ENCODE data around the gene USP2.
"Not testable (repeated sequence)": the region's sequence is repeated elsewhere in the genome, so short reads cannot be mapped to it uniquely, and the experiment has no call there.

USP2 gene

GRCh38 chr11:119414321-119414720, 32.8 kb upstream of the USP2 start:
- DNase-seq (ENCODE audit: extremely low read depth in 1 of 2, low read depth in 1 of 2) = no peak

DNA sequence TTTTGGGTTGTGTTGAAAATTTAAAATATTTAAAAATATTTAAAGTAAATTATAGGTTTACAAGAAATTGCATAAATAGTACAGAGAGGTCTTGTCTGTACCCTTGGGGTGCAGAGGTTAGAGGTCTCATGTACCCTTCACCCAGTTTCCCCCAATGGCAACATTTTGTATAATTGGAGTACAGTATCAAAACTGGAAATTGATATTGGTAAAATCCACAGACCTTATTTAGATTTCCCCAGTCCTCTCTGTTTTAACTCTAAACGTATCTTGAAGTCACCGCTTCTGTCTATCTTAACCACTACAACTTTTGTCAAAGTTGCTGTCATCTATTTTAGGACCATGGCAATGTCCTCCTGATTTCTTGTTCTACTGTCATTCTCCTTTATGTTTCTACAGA, 30.6 kb upstream of the USP2 start:
- DNase-seq (ENCODE audit: extremely low read depth in 1 of 2, low read depth in 1 of 2) = no peak

DNA sequence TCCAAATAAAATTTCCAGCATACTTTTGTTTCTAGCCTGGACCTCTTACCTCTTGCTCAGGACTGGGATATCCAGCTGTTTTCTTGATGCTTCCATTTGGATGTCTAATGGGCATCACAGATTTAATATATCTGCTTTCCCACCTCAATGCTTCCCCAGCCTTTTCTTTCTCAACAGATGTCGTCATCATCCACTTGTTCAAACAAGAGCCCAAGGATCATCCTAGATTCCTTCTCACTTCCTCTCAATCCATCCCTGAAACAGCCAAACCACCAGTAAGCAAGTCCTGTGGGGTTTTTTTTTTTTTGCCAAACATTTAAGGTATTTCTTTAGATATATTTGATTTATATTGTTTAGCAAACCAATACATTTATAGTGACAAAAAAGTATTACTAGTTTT, 29.0 kb upstream of the USP2 start:
- no peak for DNase-seq (ENCODE audit: extremely low read depth in 1 of 2, low read depth in 1 of 2)

GRCh38 chr11:119409731-119410130, 28.2 kb upstream of the USP2 start:
- no peak for DNase-seq (ENCODE audit: extremely low read depth in 1 of 2, low read depth in 1 of 2)

DNA sequence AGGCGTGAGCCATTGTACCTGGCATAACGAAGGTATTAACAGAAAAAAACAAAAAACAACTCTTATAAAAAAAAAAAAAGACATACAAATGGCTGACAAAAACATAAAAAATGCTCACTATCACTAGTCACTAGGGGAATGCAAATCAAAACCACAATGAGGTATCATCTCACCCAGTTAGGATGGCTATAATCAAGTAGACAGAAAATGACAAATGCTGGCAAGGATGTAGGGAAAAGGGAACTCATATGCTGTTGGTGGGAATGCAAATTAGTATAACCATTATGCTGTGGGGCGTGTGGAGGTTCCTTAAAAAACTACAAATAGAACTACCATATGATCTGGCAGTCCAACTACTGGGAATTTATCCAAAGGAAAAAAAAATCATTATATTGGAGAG, 24.5 kb upstream of the USP2 start:
- DNase-seq (ENCODE audit: extremely low read depth in 1 of 2, low read depth in 1 of 2) = no peak

GRCh38 chr11:119405448-119405847, 24.0 kb upstream of the USP2 start:
- not testable (repeated sequence) for DNase-seq (ENCODE audit: extremely low read depth in 1 of 2, low read depth in 1 of 2)

GRCh38 chr11:119404872-119405271, 23.4 kb upstream of the USP2 start:
- no peak for DNase-seq (ENCODE audit: extremely low read depth in 1 of 2, low read depth in 1 of 2)

- no peak for DNase-seq (ENCODE audit: extremely low read depth in 1 of 2, low read depth in 1 of 2)
Observed at GRCh38 chr11:119403021-119403420, 21.5 kb upstream of the USP2 start.

DNA sequence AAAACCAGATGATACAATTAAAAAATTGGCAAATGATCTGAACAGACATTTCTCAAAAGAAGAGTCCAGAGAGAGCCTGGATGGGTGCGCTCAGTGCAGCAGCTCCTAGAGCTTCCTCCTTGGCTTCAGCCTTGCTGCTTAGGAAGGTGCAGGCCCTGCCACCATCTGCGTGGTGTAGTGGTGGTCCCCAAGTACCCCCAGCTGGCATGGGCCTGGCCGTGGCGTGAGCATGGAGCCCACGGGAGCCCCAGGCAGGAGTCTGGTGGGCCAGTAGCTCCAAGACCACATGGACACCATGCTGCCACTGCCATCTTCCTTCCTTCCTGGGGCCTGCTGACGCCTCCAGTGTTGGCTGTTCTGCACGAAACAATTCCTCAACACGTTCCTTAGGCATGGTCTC, 21.0 kb upstream of the USP2 start:
- no peak for DNase-seq (ENCODE audit: extremely low read depth in 1 of 2, low read depth in 1 of 2)

- no peak for DNase-seq (ENCODE audit: extremely low read depth in 1 of 2, low read depth in 1 of 2)
Observed at GRCh38 chr11:119400860-119401259, 19.4 kb upstream of the USP2 start.

- no peak for DNase-seq (ENCODE audit: extremely low read depth in 1 of 2, low read depth in 1 of 2)
Observed at GRCh38 chr11:119397740-119398139, 16.2 kb upstream of the USP2 start.

GRCh38 chr11:119396835-119397234, 15.3 kb upstream of the USP2 start:
- no peak for DNase-seq (ENCODE audit: extremely low read depth in 1 of 2, low read depth in 1 of 2)

GRCh38 chr11:119391275-119391674, 9.8 kb upstream of the USP2 start:
- no peak for DNase-seq (ENCODE audit: extremely low read depth in 1 of 2, low read depth in 1 of 2)

- no peak for DNase-seq (ENCODE audit: extremely low read depth in 1 of 2, low read depth in 1 of 2)
Observed at GRCh38 chr11:119389611-119390254, 8.2 kb upstream of the USP2 start.

- no peak for DNase-seq (ENCODE audit: extremely low read depth in 1 of 2, low read depth in 1 of 2)
Observed at GRCh38 chr11:119388103-119388502, 6.6 kb upstream of the USP2 start.

- no peak for DNase-seq (ENCODE audit: extremely low read depth in 1 of 2, low read depth in 1 of 2)
Observed at GRCh38 chr11:119384332-119384731, 2.8 kb upstream of the USP2 start.

DNA sequence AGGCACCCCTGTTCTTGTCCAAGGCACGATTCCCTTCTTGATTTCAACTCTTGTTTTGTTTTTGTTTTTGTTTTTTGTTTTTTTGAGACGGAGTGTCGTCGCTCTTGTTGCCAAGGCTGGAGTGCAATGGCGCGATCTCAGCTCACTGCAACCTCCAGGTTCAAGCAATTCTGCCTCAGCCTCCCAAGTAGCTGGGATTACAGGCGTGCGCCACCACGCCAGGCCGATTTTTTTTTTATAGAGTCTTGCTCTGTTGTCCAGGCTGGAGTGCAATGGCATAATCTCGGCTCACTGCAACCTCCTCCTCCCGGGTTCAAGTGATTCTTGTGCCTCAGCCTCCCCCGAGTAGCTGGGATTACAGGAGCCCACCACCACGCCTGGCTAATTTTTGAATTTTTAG, 1.0 kb upstream of the USP2 start:
- not testable (repeated sequence) for DNase-seq (ENCODE audit: extremely low read depth in 1 of 2, low read depth in 1 of 2)

DNA sequence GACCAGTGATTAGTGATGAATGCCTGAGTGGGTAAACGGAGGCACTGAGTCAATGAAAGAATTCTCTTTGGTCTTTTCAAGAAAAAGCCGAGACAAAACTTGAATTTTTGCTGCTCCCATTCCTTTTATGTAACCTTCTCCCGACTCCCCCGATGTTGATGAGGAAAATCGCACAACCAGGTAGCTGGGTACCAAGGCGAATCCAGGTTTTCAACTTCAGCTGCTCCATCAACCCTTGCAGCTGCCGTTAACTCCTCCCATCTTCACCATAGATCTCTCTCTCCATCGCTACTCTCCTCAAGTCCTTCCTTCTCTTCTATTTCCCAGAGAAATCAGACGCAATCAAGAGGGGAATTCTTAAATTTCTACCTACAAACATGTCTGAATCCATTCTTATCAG, 611 bp upstream of the USP2 start:
- no peak for DNase-seq (ENCODE audit: extremely low read depth in 1 of 2, low read depth in 1 of 2)

DNA sequence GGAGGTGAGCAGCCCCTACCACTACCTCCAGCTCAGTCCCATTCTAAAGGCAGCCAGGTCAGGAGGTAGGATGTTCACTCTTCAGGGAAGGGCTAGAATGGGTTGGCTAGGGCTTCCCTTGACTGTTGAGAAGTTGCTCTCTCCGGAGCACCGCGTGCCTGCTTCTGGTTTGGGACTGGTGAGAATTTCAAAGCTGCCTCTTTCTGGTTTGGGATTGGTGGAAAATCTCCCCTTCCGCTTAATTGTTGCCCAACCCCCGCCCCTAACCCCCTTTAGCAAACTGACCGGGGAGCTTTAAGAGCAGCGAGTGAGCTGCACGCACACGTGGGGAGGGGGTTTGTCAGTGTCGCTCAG, 686 bp downstream of the USP2 start:
- no peak for DNase-seq (ENCODE audit: extremely low read depth in 1 of 2, low read depth in 1 of 2)

- no peak for DNase-seq (ENCODE audit: extremely low read depth in 1 of 2, low read depth in 1 of 2)
Observed at GRCh38 chr11:119380160-119380826, 1.2 kb downstream of the USP2 start.

- DNase-seq (ENCODE audit: extremely low read depth in 1 of 2, low read depth in 1 of 2) = no peak
Observed at GRCh38 chr11:119378851-119379465, 2.5 kb downstream of the USP2 start.

GRCh38 chr11:119377961-119378667, 3.4 kb downstream of the USP2 start:
- no peak for DNase-seq (ENCODE audit: extremely low read depth in 1 of 2, low read depth in 1 of 2)
